Right kidney (tissue), 1 donor: Measurements from ENCODE around the gene DGLUCY.
A peak's percentile ranks its signal among the peaks of the same experiment; 100 is the strongest.
"Not testable (repeated sequence)": the region's sequence is repeated elsewhere in the genome, so short reads cannot be mapped to it uniquely, and the experiment has no call there.

Experiments used
- DNase-seq: peaks from one replicate; pipeline ENCODE4 v3.0.0-alpha.2; 2016

Gene DGLUCY

DNA sequence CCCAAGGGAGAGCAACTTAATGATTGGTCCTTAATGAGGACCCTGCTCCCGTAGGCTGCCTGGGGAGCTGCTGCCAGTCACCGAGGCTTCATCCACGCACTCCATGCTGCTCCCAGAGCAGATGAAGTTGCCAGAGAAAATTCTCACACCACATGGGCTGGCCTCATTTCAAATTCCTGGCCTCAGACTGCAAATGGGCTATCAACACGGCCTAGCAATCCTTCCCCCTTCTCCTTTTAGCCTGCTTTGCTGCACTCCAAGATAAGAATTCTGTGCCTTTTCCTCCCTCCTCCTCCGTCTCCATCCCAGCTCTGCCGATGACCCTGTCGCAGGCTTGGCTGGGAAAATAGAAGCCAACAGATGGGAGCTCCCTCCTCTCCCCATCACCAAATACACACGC is 10.8 kb upstream of the DGLUCY start:
- no peak for DNase-seq

DNA sequence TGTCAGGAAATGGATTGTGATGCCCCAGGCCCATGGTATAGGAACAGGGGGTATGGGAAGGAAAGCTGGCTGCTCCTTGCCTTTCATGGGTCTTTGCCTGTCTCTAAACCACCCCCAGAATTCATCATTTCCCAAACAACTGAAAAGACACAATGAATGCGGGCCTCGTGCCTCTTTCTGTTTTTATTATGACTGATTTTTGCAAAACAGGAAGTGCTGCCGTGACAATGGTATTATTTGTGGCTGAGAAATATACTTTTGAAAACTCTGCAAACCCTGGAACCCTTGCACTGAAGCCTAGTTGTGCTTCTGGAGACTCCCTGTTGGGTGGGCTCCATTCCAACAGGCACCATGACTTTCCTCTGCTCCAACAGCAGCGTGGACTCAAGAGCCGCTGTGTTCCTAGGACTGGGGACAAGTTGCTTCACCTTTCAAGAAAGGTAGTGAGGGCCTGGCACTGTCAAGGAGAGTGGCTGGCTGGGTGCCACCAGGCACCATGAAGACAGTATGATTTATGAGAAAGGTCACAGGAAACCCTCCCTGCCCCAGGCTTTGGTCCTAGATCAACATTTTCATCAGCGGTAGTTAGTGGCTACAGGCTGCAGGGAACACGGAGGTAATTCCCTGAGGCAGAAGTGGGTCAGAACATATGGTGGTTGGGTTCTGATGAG is 4.8 kb upstream of the DGLUCY start:
- DNase-seq, result no peak

DNA sequence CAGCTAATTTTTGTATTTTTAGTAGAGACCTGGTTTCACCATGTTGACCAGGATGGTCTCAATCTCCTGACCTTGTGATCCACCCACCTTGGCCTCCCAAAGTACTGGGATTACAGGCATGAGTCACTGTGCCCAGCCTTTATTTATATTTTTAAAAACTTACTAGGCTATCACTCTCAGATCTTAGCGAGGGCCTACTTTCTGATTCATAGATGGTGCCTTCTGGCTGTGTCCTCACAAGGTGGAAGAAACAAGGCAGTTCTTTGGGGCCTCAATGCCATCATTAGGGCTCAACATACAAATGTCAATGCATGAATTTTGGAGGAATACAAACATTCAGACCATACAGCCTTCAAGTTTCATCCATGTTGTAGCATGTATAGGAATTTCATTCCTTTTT is 2.4 kb upstream of the DGLUCY start:
- no peak for DNase-seq

DNA sequence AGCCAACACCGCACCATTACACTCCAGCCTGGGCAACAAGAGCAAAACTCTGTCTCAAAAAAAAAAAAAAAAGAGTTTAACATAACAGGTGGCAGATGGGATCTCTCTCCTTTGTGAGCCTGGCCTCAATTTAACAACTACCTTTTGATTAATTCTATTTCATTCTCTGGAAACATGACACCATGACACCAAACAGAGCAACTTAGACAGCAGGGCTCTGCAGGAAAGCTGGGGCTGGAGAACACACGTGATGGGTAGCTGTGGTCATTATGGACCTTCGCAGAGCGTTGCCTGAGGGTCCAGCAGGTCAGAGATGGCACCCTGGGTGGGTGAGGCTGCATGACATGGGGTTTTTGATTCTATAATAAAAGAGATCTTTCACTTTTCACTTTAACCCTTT is 1.7 kb upstream of the DGLUCY start:
- DNase-seq, result no peak

DNA sequence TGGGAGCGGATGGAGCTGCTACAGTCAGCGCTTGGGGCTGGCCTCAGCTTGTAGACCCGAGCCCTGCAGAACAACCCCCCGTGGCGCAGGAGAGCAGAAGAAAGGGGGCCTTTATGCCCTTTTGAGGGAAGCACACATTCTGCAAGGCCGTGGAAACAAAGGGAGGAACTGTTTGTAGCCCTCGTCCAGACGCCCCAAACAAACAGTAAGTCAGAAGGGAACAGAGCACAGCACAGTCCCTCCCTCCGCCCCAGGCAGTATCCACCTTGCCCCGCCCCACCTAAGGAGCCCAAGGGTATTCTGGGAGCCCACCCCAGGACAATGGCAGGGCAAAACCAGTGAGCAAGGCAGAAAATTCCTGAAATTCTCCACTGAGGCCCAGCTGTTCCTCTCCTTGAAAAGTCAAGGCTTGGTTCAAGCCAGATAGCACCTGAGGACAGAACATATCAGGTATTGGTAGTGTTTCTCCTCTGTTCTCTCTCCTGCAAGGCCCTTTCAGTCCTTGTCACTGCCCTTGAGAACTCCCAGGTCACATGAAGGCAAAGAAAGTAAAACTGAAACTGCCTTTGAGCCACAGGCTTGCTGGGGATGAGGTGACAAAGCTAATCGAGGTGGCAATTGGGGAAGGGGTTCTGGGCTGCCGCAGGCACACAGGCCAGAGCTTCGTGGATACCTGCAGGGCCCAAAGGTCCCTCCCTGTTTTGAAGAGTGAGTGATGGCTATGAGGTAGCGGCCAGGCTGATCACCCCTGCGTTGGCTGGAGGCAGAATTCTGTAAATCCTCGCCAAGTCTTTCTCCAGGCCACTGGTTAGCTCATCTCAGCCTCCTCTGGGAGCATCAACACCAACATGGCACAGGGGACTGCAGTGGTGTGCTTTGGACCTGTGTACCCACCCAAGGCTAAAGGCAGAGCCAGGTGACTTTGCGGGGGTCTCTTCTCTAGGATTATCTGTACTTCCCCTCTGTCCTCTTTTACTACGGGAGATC is 499 bp downstream of the DGLUCY start:
- peak; percentile 80 for DNase-seq

DNA sequence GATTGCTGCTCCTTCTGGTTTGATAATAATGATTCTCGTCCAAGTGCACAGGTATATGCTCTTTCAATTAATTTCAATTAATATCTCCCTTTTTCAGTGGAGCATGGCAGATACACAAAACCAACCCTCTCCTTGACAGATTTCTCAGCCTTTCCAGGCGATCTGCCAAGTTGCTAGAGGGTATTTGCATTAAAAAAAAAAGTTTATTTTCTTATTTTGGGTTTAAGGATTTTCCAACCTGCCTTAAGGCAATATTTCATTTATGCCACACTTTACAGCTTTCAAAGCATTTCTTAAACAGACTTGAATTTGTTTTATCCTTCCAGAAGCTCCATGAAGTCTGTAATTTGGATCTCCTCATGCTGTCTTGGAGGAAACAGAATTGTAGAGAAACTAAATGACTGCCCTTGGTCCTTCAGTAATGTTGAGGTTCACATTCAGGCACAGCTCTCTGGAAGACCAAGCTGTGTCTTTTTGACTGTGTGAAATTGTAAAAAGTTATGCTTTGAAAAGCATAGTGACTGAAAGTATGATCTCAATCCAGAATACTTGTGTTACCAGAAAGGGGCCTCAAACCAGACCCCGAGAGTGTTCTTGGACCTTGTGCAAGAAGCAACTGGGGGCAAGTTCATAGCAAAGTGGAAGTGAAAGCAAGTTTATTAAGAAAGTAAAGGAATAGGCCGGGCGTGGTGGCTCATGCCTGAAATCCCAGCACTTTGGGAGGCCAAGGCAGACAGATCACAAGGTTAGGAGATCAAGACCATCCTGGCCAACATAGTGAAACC is 2.3 kb downstream of the DGLUCY start:
- DNase-seq, result no peak

DNA sequence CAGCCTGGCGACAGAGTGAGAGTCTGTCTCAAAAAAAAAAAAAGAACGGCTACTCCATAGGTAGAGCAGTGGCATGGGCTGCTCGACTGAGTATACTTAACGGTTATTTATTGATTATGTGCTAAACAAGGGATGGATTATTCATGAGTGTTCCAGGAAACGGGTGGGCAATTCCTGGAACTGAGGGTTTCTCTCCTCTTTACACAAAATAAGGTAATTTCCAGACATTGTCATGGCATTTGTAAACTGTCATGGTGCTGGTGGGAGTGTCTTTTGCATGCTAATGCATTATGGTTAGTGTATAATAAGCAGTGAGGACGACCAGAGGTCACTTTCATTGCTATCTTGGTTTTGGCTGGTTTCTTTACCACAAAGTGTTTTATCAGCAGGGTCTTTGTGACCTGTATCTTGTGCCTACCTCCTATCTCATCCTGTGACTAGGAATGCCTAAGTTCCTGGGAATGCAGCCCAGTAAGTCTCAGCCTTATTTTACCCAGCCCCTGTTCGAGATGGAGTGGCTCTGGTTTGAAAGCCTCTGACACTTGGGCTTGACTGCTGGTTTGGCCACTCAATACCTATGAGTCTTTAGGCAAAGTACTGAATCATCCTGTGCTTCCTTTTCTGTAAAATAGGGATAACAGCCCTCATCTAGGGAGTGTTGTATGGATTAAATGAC is 3.2 kb downstream of the DGLUCY start:
- no peak for DNase-seq

DNA sequence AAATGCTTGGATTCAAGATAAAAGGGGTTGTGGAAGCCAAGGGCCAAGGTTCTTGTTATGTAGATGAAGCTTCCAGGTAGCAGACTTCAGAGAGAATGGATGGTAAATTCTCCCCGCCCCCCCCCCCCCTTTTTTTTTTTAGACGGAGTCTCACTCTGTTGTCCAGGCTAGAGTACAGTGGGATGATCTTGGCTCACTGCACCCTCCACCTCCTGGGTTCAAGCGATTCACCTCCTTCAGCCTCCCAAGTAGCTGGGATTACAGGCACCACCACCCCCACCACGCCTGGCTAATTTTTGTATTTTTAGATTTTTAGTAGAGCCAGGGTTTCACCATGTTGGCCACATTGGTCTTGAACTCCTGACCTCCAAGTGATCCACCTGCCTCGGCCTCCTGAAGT is 4.1 kb downstream of the DGLUCY start:
- no peak for DNase-seq

DNA sequence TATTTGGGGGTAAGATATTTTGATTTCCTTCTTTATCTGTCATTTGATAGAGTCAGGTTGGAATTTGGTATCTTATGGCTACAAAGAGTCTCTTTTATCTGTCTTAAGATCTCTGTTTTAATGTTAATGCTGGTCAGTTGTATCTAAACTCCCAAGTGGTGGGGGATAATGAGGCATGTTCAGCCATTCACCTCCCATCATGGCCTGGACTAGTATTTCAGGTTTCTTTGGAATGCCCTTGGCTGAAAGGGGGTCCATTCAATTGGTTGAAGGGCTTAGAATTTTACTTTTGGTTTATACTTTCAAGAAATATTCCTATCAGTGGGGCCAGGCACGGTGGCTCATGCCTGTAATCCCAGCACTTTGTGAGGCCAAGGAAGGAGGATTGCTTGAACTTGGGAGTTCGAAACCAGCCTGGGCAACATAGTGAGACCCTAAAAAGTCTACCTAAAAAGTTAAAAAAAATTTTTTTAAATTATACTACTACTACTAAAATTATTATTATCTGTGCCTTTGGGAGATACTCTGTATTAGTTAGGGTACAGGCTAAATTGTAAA is 4.7 kb downstream of the DGLUCY start:
- no peak for DNase-seq

GRCh38 chr14:91119556-91120311 is 5.9 kb downstream of the DGLUCY start:
- no peak for DNase-seq

DNA sequence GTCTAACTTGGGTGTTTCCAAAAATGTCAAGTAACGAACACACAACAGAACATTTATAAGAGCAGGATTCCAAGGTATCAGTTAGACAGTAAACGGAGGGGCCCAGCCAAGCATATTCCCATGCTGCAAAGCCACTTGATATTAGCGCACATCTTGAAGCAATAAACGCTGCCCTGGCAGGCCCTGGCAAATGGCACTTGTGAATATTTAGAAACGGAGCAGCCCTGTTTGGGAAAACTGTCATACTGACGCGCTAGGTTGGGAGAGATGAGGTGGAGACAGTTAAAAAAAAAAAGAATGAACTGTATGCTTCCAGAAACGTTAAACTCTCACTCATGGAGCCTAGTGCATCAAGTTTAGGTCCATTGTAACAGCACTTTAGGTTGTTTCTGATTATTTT is 9.3 kb downstream of the DGLUCY start:
- DNase-seq, result no peak

DNA sequence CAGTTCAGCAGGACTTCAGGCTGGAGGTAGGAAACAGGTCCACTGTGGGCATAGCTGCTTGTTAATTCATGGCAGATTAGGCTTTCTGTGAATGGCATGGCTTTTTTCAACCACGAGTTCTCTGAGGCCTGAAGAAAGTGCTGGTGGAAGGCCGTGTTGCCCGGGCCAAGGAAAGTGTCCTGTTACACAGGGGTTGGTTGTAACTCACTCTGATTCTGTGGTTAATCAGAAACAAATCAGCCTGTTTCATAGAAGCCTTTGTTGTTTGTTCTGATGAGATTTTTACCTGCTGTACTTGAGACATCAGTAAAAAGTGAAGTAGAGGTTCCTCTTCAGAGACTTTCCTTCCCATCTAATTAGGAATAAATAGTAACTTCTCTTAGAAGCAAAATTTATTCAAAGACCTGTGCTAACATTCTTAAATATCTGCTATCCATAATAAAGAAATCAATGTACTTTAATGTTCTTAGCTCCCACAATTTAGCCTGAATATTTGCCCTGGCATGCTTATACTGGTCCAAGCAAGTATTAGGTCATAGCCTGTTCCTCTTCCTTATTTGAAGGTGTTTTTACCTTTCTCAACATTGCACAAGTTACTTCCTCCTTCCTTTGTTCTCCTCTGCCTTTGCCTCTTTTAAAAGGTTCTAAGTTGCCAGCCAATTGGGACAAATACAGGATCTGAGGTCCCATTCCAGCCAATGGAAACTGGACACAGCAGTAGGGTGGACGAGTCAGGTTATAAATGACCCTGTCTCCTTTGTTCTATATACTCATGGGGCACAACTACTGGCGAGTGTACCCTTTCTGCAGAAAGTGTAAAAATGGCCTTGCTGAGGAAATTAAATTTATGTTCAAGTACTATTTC is 10.8 kb downstream of the DGLUCY start:
- not testable (repeated sequence) for DNase-seq

DNA sequence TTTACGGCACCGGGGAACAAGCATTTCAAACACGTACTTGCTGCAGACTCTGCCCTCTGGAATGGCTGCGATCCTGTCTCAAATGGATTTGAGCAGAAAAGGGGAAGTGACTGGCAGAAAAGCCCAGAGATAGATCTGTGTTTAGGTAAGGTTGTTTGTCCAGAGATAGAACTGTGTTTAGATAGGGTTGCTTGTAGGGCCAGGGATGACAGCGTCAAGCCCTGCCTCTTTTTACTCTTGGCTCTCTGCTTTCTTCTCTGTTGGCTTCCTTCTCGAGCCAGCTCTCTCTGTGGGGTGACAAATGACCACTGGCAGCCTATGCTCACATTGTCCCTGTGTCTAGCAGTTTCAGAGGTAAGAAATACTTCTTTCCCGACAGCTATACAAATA is 11.4 kb downstream of the DGLUCY start:
- DNase-seq, result no peak

DNA sequence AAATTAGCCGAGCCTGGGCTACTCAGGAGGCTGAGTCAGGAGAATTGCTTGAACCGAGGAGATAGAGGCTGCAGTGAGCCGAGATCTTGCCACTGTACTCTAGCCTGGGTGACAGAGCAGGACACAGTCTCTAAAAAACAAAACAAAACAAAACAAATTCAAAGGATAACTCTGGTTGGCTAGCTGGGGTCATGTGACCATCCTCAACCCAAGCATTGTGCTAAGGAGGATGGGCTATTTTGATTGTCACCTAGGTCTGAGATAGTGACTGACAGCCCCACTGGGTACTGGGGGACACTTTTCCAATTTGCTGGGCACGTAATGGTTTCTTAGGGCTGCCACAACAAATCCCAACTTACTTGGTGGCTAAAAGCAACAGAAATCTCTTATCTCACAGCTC is 11.9 kb downstream of the DGLUCY start:
- no peak for DNase-seq

GRCh38 chr14:91126761-91127160 is 12.9 kb downstream of the DGLUCY start:
- no peak for DNase-seq

DNA sequence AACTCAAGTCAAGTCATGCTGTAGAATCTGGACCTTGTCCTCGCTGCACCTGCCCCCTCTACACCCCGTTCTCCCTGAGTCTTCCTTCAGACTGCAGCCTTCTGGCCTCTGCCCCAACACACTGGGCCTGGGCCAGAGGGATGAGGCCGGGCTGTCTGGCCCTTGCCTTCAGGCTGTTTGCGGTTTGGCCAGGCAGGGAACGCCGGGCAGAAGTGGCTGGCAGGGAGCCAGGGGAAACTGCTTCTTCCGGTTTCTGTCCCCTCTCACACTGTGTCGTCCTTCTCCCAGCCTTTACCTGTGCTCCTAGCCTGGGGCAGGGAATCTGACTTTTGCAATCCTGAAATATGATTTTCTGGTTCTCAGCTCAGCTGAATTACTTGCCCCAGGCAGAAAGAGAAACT is 13.5 kb downstream of the DGLUCY start:
- DNase-seq, result no peak

GRCh38 chr14:91127924-91128323 is 14.1 kb downstream of the DGLUCY start:
- no peak for DNase-seq

- no peak for DNase-seq
These were observed 14.8 kb downstream of the DGLUCY start for GRCh38 chr14:91128699-91129098.

DNA sequence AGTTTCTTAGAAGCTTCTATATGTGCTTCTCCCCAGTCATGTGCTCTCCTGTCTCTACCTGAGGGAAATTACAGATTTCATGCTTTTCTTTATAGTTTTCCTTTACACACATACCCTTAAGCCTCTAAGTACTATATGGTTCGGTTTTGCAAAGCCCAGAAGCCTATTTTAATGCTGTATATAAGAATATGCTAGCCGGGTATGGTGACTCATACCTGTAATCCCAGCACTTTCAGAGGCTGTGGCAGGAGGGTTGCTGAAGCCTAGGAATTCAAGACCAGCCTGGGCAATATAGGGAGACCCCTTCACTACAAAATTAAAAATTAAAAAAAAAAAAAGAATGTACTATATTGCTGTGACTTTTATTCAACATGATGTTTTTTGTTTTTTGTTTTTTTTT is 15.4 kb downstream of the DGLUCY start:
- DNase-seq, result no peak

DNA sequence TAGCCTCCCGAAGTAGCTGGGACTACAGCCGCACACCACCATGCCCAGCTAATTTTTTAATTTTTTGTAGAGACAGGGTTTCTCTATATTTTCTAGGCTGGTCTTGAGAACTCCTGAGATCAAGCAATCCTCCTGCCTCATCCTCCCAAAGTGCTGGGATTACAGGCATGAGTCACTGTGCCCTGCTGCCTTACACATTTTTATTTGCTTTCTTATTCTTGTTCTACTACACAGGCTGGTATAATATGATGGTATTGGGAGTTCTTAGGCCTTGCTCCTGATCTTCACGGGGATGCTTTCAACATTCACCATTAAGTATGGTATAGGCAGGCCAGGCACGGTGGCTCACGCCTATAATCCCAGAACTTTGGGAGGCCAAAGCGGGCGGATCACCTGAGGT is 21.2 kb downstream of the DGLUCY start:
- no peak for DNase-seq
